Stimulated activated CD4-positive, alpha-beta T cell treated with anti-CD3 and anti-CD28 coated beads, Interleukin-4, amount 100 ng/mL, for 1 hour (primary cell): Measurements from ENCODE around the gene OBSCN.

ENCODE experiments used
- DNase-seq: peaks from one replicate; pipeline ENCODE4 v3.0.0-alpha.2; 2020

Gene OBSCN

GRCh38 chr1:228408041-228408868 lies 200.4 kb downstream of the OBSCN start:
- no peak for DNase-seq

GRCh38 chr1:228408869-228409805 lies 201.3 kb downstream of the OBSCN start:
- DNase-seq = no peak

GRCh38 chr1:228410015-228410414 lies 202.2 kb downstream of the OBSCN start:
- no peak for DNase-seq

- no peak for DNase-seq
These were observed 202.8 kb downstream of the OBSCN start for GRCh38 chr1:228410671-228411070.

GRCh38 chr1:228411121-228411520 lies 203.3 kb downstream of the OBSCN start:
- DNase-seq = no peak

- DNase-seq = no peak
These were observed 203.9 kb downstream of the OBSCN start for GRCh38 chr1:228411548-228412430.

GRCh38 chr1:228413241-228414010 lies 205.6 kb downstream of the OBSCN start:
- DNase-seq = no peak

GRCh38 chr1:228414511-228415211 lies 206.8 kb downstream of the OBSCN start:
- DNase-seq = no peak

- DNase-seq = no peak
These were observed 207.4 kb downstream of the OBSCN start for GRCh38 chr1:228415221-228415620.

- DNase-seq = no peak
These were observed 208.0 kb downstream of the OBSCN start for GRCh38 chr1:228415853-228416216.

- peak; percentile 52 for DNase-seq
These were observed 208.5 kb downstream of the OBSCN start, which contains the start of gene TRIM17 for GRCh38 chr1:228416217-228416933. Gene TRIM17, minus strand, starts transcription at chr1:228416861. Its CDS starts 1,789 bp downstream, at chr1:228415072.

- DNase-seq = no peak
These were observed 209.2 kb downstream of the OBSCN start for GRCh38 chr1:228417061-228417460.

GRCh38 chr1:228417483-228418203 lies 209.8 kb downstream of the OBSCN start:
- DNase-seq = no peak

GRCh38 chr1:228420968-228421826 lies 213.4 kb downstream of the OBSCN start:
- DNase-seq = no peak

GRCh38 chr1:228423404-228424053 lies 215.7 kb downstream of the OBSCN start:
- no peak for DNase-seq

- DNase-seq = no peak
These were observed 217.1 kb downstream of the OBSCN start for GRCh38 chr1:228424685-228425660.
